CD4-positive, alpha-beta T cell treated with Interleukin-15 for 4 hours (primary cell): ENCODE results near the gene PCDHGA6.
"Not testable (repeated sequence)": the region's sequence is repeated elsewhere in the genome, so short reads cannot be mapped to it uniquely, and the experiment has no call there.

ENCODE experiments used
- DNase-seq: peaks from one replicate; pipeline ENCODE4 v3.0.0-alpha.2; 2020; ENCODE audit warnings: low spot score

Gene PCDHGA6

GRCh38 chr5:141392429-141393198 is 18.9 kb downstream of the PCDHGA6 start, which contains the start of gene PCDHGA8:
TSS of gene PCDHGA8 (plus strand) at chr5:141392633. CDS start at chr5:141392814, 181 bp downstream.
- no peak for DNase-seq

DNA sequence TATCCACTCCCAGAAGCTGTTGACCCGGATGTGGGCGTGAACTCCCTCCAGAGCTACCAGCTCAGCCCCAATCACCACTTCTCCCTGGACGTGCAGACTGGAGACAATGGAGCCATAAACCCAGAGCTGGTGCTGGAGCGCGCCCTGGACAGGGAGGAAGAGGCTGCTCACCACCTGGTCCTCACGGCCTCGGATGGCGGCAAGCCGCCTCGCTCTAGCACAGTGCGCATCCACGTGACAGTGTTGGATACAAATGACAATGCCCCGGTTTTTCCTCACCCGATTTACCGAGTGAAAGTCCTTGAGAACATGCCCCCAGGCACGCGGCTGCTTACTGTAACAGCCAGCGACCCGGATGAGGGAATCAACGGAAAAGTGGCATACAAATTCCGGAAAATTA is 19.6 kb downstream of the PCDHGA6 start:
- no peak for DNase-seq

GRCh38 chr5:141394401-141395187 is 20.9 kb downstream of the PCDHGA6 start:
- not testable (repeated sequence) for DNase-seq

GRCh38 chr5:141397756-141398551 is 24.3 kb downstream of the PCDHGA6 start, which contains the start of gene PCDHGB5:
TSS of gene PCDHGB5 (plus strand) at chr5:141397947. CDS start at chr5:141398128, 181 bp downstream.
- DNase-seq, result peak; percentile 31

DNA sequence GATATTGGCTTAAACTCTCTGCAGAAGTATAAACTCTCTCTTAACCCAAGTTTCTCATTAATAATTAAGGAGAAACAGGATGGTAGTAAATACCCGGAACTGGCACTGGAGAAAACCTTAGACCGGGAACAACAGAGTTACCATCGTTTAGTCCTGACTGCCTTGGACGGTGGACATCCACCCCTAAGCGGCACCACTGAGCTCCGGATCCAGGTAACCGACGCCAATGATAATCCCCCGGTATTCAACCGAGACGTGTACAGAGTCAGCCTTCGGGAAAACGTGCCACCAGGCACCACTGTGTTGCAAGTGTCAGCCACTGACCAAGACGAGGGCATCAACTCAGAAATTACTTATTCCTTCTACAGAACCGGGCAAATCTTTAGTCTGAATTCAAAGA is 24.9 kb downstream of the PCDHGA6 start:
- DNase-seq, result no peak

DNA sequence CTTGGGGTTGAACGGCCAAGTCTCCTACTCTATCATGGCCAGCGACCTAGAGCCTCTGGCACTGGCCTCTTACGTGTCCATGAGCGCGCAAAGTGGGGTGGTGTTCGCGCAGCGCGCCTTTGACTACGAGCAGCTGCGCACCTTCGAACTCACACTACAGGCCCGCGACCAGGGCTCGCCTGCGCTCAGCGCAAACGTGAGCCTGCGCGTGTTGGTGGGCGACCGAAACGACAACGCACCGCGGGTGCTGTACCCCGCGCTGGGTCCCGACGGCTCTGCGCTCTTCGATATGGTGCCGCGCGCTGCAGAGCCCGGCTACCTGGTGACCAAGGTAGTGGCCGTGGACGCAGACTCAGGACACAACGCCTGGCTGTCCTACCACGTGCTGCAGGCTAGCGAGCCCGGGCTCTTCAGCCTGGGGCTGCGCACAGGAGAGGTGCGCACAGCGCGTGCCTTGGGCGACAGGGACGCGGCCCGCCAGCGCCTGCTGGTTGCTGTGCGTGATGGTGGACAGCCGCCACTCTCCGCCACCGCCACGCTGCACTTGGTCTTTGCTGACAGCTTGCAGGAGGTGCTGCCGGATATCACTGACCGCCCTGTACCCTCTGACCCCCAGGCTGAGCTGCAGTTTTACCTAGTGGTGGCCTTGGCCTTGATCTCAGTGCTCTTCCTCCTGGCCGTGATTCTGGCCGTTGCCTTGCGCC is 26.0 kb downstream of the PCDHGA6 start:
- DNase-seq, result no peak

- no peak for DNase-seq
These were observed 29.0 kb downstream of the PCDHGA6 start, which contains the start of gene PCDHGA9 for GRCh38 chr5:141402553-141403243. TSS of gene PCDHGA9 (plus strand) at chr5:141402778. CDS start at chr5:141402953, 175 bp downstream.

- no peak for DNase-seq
These were observed 29.7 kb downstream of the PCDHGA6 start for GRCh38 chr5:141403387-141403786.

GRCh38 chr5:141407790-141408505 is 34.3 kb downstream of the PCDHGA6 start, which contains the start of gene PCDHGB6:
TSS of gene PCDHGB6 (plus strand) at chr5:141408021. CDS start at chr5:141408203, 182 bp downstream.
- DNase-seq, result peak; percentile 26

GRCh38 chr5:141409598-141410306 is 36.1 kb downstream of the PCDHGA6 start:
- DNase-seq, result no peak

GRCh38 chr5:141411575-141411974 is 37.9 kb downstream of the PCDHGA6 start:
- DNase-seq, result peak; percentile 23

DNA sequence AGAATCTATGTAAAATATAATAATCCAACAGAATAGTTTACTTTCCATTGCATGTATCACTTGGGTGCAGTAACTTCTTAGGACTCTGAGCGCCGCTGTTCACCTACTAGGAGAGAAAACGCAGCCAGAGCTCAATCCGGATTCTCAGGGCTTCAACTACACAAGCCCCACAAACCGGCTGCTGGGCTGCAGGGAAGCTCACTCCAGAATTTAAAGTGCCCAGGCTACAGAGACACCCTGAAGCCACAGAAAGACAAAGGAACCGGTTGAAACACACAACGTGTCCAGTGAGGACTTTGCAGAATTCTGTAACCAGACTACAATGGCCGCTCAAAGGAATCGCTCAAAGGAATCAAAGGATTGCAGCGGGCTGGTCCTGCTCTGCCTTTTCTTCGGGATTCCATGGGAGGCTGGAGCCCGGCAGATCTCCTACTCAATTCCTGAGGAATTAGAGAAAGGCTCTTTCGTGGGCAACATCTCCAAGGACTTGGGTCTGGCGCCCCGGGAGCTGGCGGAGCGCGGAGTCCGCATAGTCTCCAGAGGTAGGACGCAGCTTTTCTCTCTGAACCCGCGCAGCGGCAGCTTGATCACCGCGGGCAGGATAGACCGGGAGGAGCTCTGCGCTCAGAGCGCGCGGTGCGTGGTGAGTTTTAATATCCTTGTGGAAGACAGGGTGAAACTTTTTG is 39.3 kb downstream of the PCDHGA6 start, which contains the start of gene PCDHGA10:
Gene PCDHGA10 (plus strand): TSS at position 134 of the 686 bp plus-strand sequence. CDS start 189 bp downstream, at position 323.
- peak; percentile 58 for DNase-seq

DNA sequence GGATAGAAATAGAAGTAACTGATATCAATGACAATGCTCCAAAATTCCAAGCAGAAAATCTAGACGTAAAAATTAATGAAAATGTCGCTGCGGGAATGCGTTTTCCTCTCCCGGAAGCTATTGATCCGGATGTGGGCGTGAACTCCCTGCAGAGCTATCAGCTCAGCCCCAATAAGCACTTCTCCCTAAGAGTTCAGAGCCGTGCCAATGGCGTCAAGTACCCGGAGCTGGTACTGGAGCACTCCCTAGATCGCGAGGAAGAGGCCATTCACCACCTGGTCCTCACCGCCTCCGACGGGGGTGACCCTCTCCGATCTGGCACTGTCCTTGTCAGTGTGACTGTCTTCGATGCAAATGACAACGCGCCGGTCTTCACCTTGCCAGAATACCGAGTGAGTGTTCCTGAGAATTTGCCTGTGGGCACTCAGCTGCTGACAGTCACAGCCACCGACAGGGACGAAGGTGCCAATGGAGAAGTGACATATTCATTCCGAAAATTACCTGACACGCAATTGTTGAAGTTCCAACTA is 39.9 kb downstream of the PCDHGA6 start:
- no peak for DNase-seq

GRCh38 chr5:141414548-141415274 is 41.0 kb downstream of the PCDHGA6 start:
- not testable (repeated sequence) for DNase-seq

DNA sequence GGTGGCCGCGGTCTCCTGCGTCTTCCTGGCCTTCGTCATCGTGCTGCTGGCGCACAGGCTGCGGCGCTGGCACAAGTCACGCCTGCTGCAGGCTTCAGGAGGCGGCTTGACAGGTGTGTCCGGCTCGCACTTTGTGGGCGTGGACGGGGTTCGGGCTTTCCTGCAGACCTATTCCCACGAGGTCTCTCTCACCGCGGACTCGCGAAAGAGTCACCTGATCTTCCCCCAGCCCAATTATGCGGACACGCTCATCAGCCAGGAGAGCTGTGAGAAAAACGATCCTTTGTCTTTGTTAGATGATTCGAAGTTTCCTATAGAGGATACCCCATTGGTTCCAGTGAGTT is 41.6 kb downstream of the PCDHGA6 start:
- DNase-seq, result not testable (repeated sequence)

- DNase-seq, result peak; percentile 32
These were observed 43.9 kb downstream of the PCDHGA6 start, which contains the start of gene PCDHGB7 for GRCh38 chr5:141417494-141418172. TSS of gene PCDHGB7 (plus strand) at chr5:141417677. CDS start at chr5:141417860, 183 bp downstream.
